B cell (primary cell): ENCODE data around the gene RRAS. TPM values are rescaled to one million over a fixed set of nuclear protein-coding genes. Genes with fewer than 3 reads are reported as not detected.

ENCODE experiments used
- ATAC-seq: fragments of 200-7000 bp; cut with Tn5 transposase; one replicate; pipeline ENCODE4 v1.10.0; 2021; ENCODE audit warnings: low read depth, mild to moderate bottlenecking, moderate number of reproducible peaks, moderate library complexity
- CTCF ChIA-PET: fragments of 350-600 bp; sonication (Branson Sonifier 250); formaldehyde crosslinking; loops from one replicate; lab custom pipeline; 2021; ENCODE audit warnings: antibody characterized with exemption, inconsistent platforms; lab: Charles Lee
- POLR2A ChIA-PET: fragments of 350-600 bp; sonication (Branson Sonifier 250); formaldehyde crosslinking; loops from one replicate; lab custom pipeline; 2021; ENCODE audit warnings: antibody characterized with exemption; lab: Charles Lee
- DNase-seq: peaks from one replicate; pipeline ENCODE4 v3.0.0; 2013
- H2AFZ ChIP-seq: 2 replicates; pipeline ENCODE4 v1.6.1; 2012; ENCODE audit warnings: mild to moderate bottlenecking, low read depth, low read length; ENCODE audit not compliant: insufficient read depth, poor library complexity, severe bottlenecking
- H3K27ac ChIP-seq, 2 donors: 1 replicate in 1 of 2; 2 replicates in 1 of 2; pipeline ENCODE4 v1.5.1; 2012 to 2013; ENCODE audit warnings: low read length in 2 of 2, mild to moderate bottlenecking in 2 of 2, moderate library complexity in 1 of 2
- H3K27me3 ChIP-seq, 4 experiments: fragments of 200-600 bp in 1 of 4; sonication (generic) in 1 of 4; replicated peaks in 1 of 4; 1 replicate in 2 of 4; 2 replicates in 2 of 4; pipeline versions ENCODE4 v1.6.1 to v1.7.0; 2013 to 2016; ENCODE audit warnings: low read length in 3 of 4, mild to moderate bottlenecking in 2 of 4, mixed read lengths in 1 of 4, moderate library complexity in 1 of 4; ENCODE audit not compliant: insufficient read depth in 4 of 4, control insufficient read depth in 3 of 4; ENCODE audit errors: control extremely low read depth in 1 of 4
- H3K36me3 ChIP-seq, 2 experiments: replicated peaks in 1 of 2; 1 replicate in 1 of 2; 2 replicates in 1 of 2; pipeline versions ENCODE4 v1.6.1 to v1.7.1; 2013; ENCODE audit warnings: low read length in 1 of 2; ENCODE audit not compliant: insufficient read depth in 2 of 2, control insufficient read depth in 1 of 2; ENCODE audit errors: control extremely low read depth in 1 of 2, extremely low read depth in 1 of 2
- H3K4me1 ChIP-seq, 2 donors: fragments of 200-600 bp in 1 of 2; sonication (generic) in 1 of 2; 1 replicate in 1 of 2; 2 replicates in 1 of 2; pipeline versions ENCODE4 v1.5.1 to v1.6.1; 2013 to 2017; ENCODE audit warnings: low read length in 2 of 2; ENCODE audit not compliant: control insufficient read depth in 2 of 2, insufficient read depth in 2 of 2
- H3K4me2 ChIP-seq: replicated peaks from 2 replicates; pipeline ENCODE3; 2012; ENCODE audit warnings: mild to moderate bottlenecking, low read depth, low read length; ENCODE audit not compliant: poor library complexity, severe bottlenecking
- H3K4me3 ChIP-seq, 5 experiments: fragments of 200-600 bp in 1 of 5; sonication (generic) in 1 of 5; 1 replicate in 3 of 5; 2 replicates in 2 of 5; pipeline versions ENCODE4 v1.5.1 to v1.7.0; 2011 to 2016; ENCODE audit warnings: low read length in 4 of 5, mild to moderate bottlenecking in 4 of 5, low read depth in 2 of 5, control low read depth in 1 of 5, moderate library complexity in 1 of 5; ENCODE audit not compliant: insufficient read depth in 1 of 5; ENCODE audit errors: control extremely low read depth in 1 of 5, extremely low read depth in 1 of 5
- H3K79me2 ChIP-seq: fragments of 200-600 bp; sonication (generic); one replicate; pipeline ENCODE4 v1.6.0; 2016; ENCODE audit warnings: low read length; ENCODE audit not compliant: control insufficient read depth, insufficient read depth
- H3K9ac ChIP-seq: fragments of 200-600 bp; sonication (generic); 2 replicates; pipeline ENCODE4 v1.6.1; 2017; ENCODE audit warnings: mild to moderate bottlenecking, low read length, moderate library complexity
- H3K9me3 ChIP-seq, 3 donors: one replicate each; pipeline versions ENCODE4 v1.6.1 to v1.7.1; 2013; ENCODE audit warnings: low read length in 2 of 3; ENCODE audit not compliant: control insufficient read depth in 2 of 3, insufficient read depth in 1 of 3; ENCODE audit errors: control extremely low read depth in 1 of 3
- H4K20me1 ChIP-seq: 2 replicates; pipeline ENCODE4 v1.6.0; 2012; ENCODE audit warnings: mild to moderate bottlenecking, low read length; ENCODE audit not compliant: insufficient read depth, control insufficient read depth, poor library complexity, severe bottlenecking
- H3K27ac Mint-ChIP-seq: one replicate; pipeline ENCODE4 v1.8.0; 2021; ENCODE audit warnings: mixed read lengths
- H3K27me3 Mint-ChIP-seq: one replicate; pipeline ENCODE4 v1.8.0; 2021; ENCODE audit warnings: mixed read lengths
- H3K4me1 Mint-ChIP-seq: one replicate; pipeline ENCODE4 v1.8.0; 2021; ENCODE audit warnings: mixed read lengths
- H3K4me3 Mint-ChIP-seq: one replicate; pipeline ENCODE4 v1.8.0; 2021; ENCODE audit warnings: mixed read lengths
- H3K9me3 Mint-ChIP-seq: one replicate; pipeline ENCODE4 v1.8.0; 2022; ENCODE audit warnings: mixed read lengths; ENCODE audit not compliant: insufficient read depth
- EZH2 ChIP-seq: IDR thresholded peaks from 2 replicates; pipeline ENCODE4 v1.6.1; 2012; ENCODE audit warnings: borderline replicate concordance, low read depth, mild to moderate bottlenecking, moderate library complexity, low read length; ENCODE audit not compliant: insufficient read depth, poor library complexity, severe bottlenecking
- WGBS: methylation state at CpG from one replicate; pipeline ENCODE4 v1.1.5; 2013; ENCODE audit warnings: missing lambda C conversion rate; ENCODE audit not compliant: insufficient coverage; 5-methylcytosine and 5-hydroxymethylcytosine counted together
- intact Hi-C: fragments of 100-400 bp; cut with micrococcal nuclease; formaldehyde crosslinking; loops from one replicate; pipeline ENCODE4 v1.10.0; 2022
- polyA plus RNA-seq: library from polyadenylated mRNA; depleted of rRNA; stranded (reverse); fragments of >200 nt; gene quantifications from 2 replicates; pipeline ENCODE4 v1.2.3, GENCODE V29; 2012
- total RNA-seq, 2 donors: library from RNA; stranded (reverse); fragments of 120-200 nt in 1 of 2; gene quantifications; 1 replicate in 1 of 2; 2 replicates in 1 of 2; pipeline versions ENCODE4 v1.2.3 to v1.2.4, GENCODE V29; 2013 to 2022
- TF ChIP-seq, protein P1 (sequence below): fragments of 200-600 bp; IDR thresholded peaks from one replicate; pipeline ENCODE4 v1.8.0; 2022; ENCODE audit warnings: antibody characterized with exemption, mild to moderate bottlenecking

The RRAS gene
- total and polyA plus RNA-seq, 2 donors (not counting 1 experiment from before 2014, with no cell fraction given): 5.6 to 21.0 TPM

- POLR2A ChIA-PET: no interaction called here
- Histone ChIP-seq H3K4me2 (no peak overlapping the region), H3K27ac (no peak overlapping the region), H3K9ac (no peak overlapping the region), H3K4me3 (no peak overlapping the region), H3K79me2 (peaks cover 95% of the 10 kb centered on the region), H4K20me1 (peaks cover 98% of the 10 kb centered on the region), H3K27me3 (no peaks in the 10 kb centered on the region), H3K9me3 (no peaks in the 10 kb centered on the region), H3K36me3 (peaks cover 2 to 46% of the 10 kb centered on the region in 2 experiments), H2AFZ (no peak overlapping the region), H3K4me1 (peaks cover 13 to 14% of the 10 kb centered on the region in 2 donors)
- Mint-ChIP-seq H3K27me3 (no peaks in the 10 kb centered on the region), H3K4me1 (peaks cover 16% of the 10 kb centered on the region), H3K9me3 (no peaks in the 10 kb centered on the region), H3K4me3 (no peak overlapping the region), H3K27ac (no peak overlapping the region)
- WGBS: 96% methylated on average over 29 of the region's 29 CpGs
- ATAC-seq: no peak
- CTCF ChIA-PET: no interaction called here
- TF ChIP-seq, protein P1, sequence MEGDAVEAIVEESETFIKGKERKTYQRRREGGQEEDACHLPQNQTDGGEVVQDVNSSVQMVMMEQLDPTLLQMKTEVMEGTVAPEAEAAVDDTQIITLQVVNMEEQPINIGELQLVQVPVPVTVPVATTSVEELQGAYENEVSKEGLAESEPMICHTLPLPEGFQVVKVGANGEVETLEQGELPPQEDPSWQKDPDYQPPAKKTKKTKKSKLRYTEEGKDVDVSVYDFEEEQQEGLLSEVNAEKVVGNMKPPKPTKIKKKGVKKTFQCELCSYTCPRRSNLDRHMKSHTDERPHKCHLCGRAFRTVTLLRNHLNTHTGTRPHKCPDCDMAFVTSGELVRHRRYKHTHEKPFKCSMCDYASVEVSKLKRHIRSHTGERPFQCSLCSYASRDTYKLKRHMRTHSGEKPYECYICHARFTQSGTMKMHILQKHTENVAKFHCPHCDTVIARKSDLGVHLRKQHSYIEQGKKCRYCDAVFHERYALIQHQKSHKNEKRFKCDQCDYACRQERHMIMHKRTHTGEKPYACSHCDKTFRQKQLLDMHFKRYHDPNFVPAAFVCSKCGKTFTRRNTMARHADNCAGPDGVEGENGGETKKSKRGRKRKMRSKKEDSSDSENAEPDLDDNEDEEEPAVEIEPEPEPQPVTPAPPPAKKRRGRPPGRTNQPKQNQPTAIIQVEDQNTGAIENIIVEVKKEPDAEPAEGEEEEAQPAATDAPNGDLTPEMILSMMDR: no peak
- TF ChIP-seq EZH2: no peak
- intact Hi-C loops: no loop called here
- no peak for DNase-seq
These were observed 42.3 kb downstream of the RRAS start for GRCh38 chr19:49597703-49597974.

DNA sequence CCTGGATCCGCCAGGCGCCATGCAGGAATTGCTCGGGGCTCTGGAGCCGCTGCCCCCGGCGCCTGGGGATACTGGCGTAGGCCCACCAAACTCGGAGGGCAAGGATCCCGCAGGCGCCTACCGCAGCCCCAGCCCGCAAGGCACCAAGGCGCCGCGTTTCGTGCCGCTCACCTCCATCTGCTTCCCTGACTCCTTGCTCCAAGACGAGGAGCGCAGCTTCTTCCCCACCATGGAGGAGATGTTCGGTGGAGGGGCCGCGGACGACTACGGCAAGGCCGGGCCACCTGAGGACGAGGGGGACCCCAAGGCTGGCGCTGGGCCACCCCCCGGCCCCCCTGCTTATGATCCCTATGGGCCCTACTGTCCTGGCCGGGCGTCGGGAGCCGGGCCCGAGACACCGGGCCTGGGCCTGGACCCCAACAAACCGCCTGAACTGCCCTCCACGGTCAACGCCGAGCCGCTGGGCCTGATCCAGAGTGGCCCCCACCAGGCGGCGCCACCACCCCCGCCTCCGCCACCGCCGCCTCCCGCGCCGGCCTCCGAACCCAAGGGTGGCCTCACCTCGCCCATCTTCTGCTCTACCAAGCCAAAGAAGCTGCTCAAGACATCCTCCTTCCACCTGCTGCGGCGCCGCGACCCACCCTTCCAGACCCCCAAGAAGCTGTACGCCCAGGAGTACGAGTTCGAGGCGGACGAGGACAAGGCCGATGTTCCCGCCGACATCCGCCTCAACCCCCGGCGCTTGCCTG, 42.8 kb downstream of the RRAS start:
- Histone ChIP-seq H3K4me1 (peaks cover 16 to 19% of the 10 kb centered on the region in 2 donors), H3K9me3 (no peaks in the 10 kb centered on the region), H3K9ac (no peak overlapping the region), H3K79me2 (peaks cover 95% of the 10 kb centered on the region), H2AFZ (no peak overlapping the region), H4K20me1 (peaks cover 98% of the 10 kb centered on the region), H3K4me3 (no peak overlapping the region), H3K4me2 (no peak overlapping the region), H3K36me3 (peaks cover 2 to 45% of the 10 kb centered on the region in 2 experiments), H3K27ac (no peak overlapping the region), H3K27me3 (no peaks in the 10 kb centered on the region)
- H3K4me3 Mint-ChIP-seq: no peak overlapping the region
- POLR2A ChIA-PET: interaction anchor here (0.6 kb wide), 1 partner anchor 43 kb away, joined by 8 read pairs; the partner anchor contains the start of gene RRAS
- intact Hi-C loops: no loop called here
- H3K4me1 Mint-ChIP-seq: peaks cover 22% of the 10 kb centered on the region
- H3K27me3 Mint-ChIP-seq: no peaks in the 10 kb centered on the region
- no peaks in the 10 kb centered on the region for H3K9me3 Mint-ChIP-seq
- no peak for ATAC-seq
- TF ChIP-seq EZH2: no peak
- TF ChIP-seq, protein P1: no peak
- CTCF ChIA-PET: no interaction called here
- no peak for DNase-seq
- WGBS: 98% methylated on average over 65 of the region's 65 CpGs
- no peak overlapping the region for H3K27ac Mint-ChIP-seq
